HG02678 (cell line): ENCODE data around the gene STX3.
A peak's percentile ranks its signal among the peaks of the same experiment; 100 is the strongest.

ENCODE experiments used
- ATAC-seq: cut with Tn5 transposase; IDR thresholded peaks from one replicate; pipeline ENCODE4 v1.9.1; 2021; ENCODE audit warnings: mild to moderate bottlenecking, moderate library complexity; ENCODE audit not compliant: unreplicated experiment

Gene STX3

GRCh38 chr11:59754859-59755700 is at the start of gene STX3:
TSS of gene STX3 (plus strand) at chr11:59755376. CDS start at chr11:59755606, 230 bp downstream.
- ATAC-seq: peak; percentile 80

DNA sequence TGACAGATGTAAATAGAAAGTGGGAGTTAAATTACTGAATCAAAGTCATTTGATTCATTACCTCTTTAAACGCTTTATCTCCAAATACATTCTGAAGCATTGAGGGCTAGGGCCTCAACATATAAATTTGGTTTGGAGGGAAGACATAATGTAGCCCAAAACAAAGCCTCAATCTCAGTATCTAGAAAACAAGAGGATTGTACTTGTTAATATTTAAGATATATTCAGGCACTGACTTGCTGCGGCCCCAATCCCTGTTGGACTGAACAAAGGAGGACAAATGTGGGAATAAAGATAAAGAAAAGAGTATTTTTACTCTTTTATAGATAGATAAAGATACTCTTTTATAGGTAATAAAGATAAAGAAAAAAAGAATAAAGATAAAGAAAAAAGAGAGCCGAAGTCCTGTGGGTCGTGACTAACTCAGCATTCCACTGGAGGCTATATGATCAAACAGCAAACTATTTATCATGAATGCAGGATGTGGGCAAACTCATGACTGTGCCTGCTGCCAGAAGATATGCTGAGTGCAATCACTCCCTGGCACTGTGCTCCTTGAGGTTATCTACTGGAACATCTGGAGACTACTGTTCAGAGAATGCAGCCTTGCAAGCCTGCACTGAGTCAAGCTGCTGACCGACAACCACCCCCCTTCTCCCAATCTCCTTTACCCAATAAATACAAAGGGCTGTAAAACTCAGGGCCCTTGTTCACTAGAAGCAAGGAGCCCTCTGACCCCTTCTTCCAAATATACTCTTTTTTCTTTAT is 48.5 kb upstream of the STX3 start:
- ATAC-seq: no peak

GRCh38 chr11:59707371-59707770 is 47.8 kb upstream of the STX3 start:
- ATAC-seq: no peak

GRCh38 chr11:59708537-59708936 is 46.6 kb upstream of the STX3 start:
- no peak for ATAC-seq

GRCh38 chr11:59710136-59710847 is 44.9 kb upstream of the STX3 start:
- no peak for ATAC-seq

DNA sequence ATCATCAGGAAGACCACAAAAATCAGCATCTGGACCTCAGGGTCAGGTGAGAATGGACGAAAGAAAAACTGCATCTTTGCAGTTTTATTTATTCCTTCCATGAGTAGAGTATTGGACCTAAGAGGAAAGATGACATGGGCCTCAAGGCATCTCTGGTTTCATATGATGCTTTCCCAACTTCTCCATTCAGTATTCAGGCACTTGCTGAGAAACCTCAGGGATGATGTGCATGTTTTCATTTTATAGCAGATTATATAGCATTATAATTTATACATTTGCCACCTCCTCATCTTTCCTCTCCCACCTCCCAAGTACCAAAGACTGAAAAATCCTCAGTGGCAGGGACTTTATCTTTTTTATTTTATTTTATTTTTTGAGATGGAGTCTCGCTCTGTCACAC is 41.4 kb upstream of the STX3 start, which contains the start of gene OR10V1:
OR10V1 (minus strand) TSS at position 101 of the 400 bp plus-strand sequence; CDS start at position 101, 0 bp downstream.
- no peak for ATAC-seq

DNA sequence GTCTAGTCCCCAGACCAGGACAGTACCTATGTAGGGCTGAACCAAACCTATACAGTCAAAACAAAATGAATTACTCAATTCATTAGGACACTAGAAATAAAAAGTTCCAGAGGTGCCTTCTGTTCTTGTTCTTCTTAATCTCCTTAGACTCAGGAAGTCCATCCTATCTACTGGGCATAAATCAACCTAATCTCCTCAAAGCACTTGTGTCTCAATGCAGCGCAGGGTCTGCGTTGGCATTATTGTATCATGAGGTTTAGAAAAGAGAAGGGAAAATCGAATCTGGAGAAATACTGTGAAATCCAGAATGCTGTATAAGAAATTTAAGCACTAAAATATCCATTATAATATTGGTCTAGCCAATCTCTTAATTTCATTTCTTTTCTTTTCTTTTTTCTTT is 39.1 kb upstream of the STX3 start:
- no peak for ATAC-seq

- ATAC-seq: no peak
Measured at GRCh38 chr11:59719556-59719955, 35.6 kb upstream of the STX3 start.

GRCh38 chr11:59724066-59724465 is 31.1 kb upstream of the STX3 start:
- ATAC-seq: no peak

DNA sequence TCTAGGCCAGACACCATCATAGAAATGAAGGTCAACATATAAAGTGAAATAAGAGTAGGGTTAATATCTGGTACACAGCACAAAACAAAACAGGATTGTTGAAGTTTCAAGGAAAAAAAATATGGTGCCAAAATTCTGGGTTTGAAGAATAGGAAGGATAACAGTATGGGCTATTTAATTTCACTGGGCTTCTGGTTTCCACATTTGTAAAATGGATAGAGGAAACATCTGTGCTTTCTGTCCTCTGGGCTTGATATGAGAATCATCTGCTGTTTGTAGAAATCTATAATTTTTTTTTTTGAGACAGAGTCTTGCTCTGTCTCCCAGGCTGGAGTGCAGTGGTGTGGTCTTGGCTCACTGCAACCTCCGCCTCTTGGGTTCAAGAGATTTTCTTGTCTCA is 27.8 kb upstream of the STX3 start:
- ATAC-seq: no peak

DNA sequence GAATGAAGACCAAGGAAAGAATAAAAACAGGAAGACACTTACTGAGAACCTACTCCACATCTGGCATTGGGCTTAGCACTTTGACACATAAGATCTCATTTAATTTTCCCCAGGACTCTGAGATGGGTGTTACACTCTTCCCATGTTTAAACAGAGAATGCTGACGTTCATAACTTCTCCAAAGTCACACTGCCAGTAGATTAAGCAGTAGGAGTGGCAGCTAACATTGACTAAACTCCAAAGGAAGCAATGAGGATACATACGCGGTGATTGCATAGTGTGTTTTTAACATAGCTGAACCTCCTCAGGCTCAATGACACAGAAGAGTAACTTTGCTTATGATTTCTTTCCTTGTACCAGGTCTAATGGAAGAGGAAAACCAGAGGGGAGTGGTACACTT is 27.0 kb upstream of the STX3 start:
- no peak for ATAC-seq

- ATAC-seq: no peak
Measured at GRCh38 chr11:59728913-59729312, 26.3 kb upstream of the STX3 start.

DNA sequence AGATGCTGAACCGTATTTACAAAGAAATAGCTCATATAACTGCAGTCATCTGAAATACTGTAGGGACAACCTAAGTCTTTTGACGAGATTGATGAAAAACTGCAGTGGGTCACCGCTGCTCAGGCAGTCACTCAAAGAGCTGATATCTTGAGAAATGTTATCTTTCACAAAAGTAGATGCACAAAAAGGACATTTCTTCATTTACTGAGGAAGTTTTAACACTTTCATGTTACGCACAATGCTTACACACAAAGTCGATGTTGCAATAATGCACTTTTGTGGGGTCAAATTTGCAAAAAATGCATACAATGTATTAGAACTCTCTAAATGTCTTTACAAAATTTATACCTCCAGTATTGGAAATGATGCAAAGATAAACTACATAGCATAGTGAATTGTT is 25.3 kb upstream of the STX3 start:
- no peak for ATAC-seq

DNA sequence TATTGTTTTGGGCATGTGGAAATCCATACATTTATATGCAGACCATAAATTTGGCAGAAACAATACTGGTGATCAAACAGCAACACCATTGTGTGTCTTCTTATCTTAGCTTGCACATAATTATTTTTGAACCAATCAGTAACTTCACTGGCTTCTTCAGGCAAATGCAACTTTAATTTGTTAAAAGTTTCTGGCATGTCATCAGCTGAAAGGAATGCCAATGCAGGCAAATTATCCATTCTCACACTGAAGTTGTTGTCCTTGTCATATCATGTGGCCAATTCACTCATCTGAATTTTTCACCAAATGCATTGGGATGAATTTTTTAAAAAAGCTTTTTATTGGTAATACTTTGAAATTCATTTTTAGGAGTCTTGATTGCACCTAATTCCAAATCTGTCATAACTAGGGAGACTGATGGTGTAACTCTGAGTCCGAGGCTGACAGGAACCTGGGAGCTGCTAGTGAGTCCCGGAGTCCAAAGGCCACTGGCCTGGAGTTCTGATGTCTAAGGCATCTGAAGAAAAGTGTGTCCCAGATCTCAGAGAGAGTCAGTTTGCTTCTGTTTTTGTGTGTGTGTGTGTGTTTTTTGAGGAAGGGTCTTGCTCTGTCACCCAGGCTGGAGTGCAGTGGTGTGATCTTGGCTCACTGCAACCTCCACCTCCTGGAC is 24.1 kb upstream of the STX3 start:
- no peak for ATAC-seq

GRCh38 chr11:59746111-59746510 is 9.1 kb upstream of the STX3 start:
- no peak for ATAC-seq

DNA sequence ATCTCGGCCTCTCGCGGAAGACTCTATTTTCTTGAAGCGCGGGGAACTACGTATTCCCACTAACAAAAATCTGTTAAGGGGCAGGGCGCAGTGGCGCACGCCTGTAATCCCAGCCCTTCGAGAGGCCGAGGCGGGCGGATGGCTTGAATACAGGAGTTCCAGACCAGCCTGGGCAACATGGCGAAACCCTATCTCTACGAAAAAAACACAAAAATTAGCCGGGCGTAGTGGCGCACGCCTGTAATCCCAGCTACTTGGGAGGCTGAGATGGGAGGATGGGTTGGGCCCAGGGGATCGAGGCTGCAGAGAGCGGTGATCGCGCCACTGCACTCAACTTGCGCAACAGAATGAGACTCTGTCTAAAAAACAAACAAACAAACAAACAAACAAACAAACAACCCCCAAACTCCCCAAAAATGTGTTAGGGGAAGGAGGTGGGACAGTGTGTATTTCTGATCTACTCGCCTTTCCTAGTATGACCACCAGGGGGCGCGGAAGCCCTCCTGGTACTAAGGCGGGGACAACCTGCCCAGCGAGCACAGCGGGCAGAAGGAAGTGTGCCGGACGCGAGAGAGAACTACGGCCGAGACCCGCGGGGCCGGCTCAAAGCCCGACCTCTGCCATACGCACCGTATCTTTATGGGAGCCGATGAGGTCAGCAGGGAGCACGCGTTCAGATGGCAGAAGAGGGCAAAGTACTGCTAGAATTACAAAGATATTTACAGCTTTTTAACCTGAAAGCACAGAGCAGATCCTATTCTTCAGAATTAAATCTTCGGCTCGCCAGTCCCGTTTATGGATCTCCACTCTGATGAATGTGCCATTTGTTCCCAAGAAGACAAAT is 1.3 kb upstream of the STX3 start:
- ATAC-seq: peak; percentile 76

- ATAC-seq: peak; percentile 27
Measured at GRCh38 chr11:59754494-59754858, 700 bp upstream of the STX3 start.

GRCh38 chr11:59755701-59756557 is 753 bp downstream of the STX3 start:
- peak; percentile 9 for ATAC-seq

DNA sequence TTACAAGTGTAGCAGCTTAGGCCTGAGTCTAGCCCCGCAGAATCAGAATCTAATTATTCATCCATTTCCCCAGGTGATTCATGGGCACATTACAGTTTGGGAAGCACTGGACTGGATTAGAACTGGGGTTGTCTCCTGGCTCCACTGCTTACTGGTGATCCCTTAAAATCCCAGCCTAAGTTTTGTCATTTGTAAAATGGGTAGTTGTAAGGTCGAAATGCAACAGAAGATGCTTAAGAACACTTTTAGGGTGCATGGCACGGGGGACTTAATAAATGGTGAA is 1.3 kb downstream of the STX3 start:
- no peak for ATAC-seq
